HepG2 (cell line): ENCODE results near the gene CD300C. TPM values are rescaled to one million over a fixed set of nuclear protein-coding genes. Genes with fewer than 3 reads are reported as not detected.

Experiments used
- ATAC-seq: fragments of 200-7000 bp; cut with Tn5 transposase; 3 replicates; pipeline ENCODE4 v1.9.1; 2020; ENCODE audit warnings: mild to moderate bottlenecking, moderate library complexity
- BruUV-seq: library from RNA; stranded (reverse); fragments of 400-500 nt; replicated peaks from 2 replicates; lab custom pipeline; 2021; lab: Mats Ljungman, UMichigan
- CTCF ChIA-PET: fragments of 300-600 bp; formaldehyde crosslinking; extraction: SDS; loops from one replicate; lab custom pipeline; 2021; ENCODE audit warnings: low total read pairs, inconsistent platforms, low intra/inter-chr PET ratio; lab: Yijun Ruan, JAX
- POLR2A ChIA-PET: fragments of 350-600 bp; sonication (Branson Sonifier 250); formaldehyde crosslinking; loops from one replicate; lab custom pipeline; 2020; ENCODE audit warnings: antibody characterized with exemption, inconsistent platforms; lab: Yijun Ruan, JAX
- DNase-seq: peaks from one replicate; pipeline ENCODE4 v3.0.0-alpha.2; 2015; ENCODE audit warnings: low spot score
- FAIRE-seq: peaks from 3 replicates; lab custom pipeline; 2011; peaks lifted over from hg19 to GRCh38; lab: Jason Lieb, UNC
- H2AFZ ChIP-seq: one replicate; pipeline ENCODE4 v1.6.1; 2011; ENCODE audit warnings: low read length, inconsistent platforms
- H3K27ac ChIP-seq: fragments of 300-600 bp; 3 replicates; pipeline ENCODE4 v1.8.0; 2011; ENCODE audit warnings: mixed run types, mild to moderate bottlenecking, mixed read lengths, low read length, inconsistent platforms; ENCODE audit not compliant: insufficient read depth; ENCODE audit errors: extremely low read length
- H3K27me3 ChIP-seq, 2 experiments: fragments of 200-600 bp in 1 of 2; 2 replicates in 1 of 2; 3 replicates in 1 of 2; pipeline versions ENCODE4 v1.6.0 to v1.8.0; 2011; ENCODE audit warnings: low read length in 2 of 2, mild to moderate bottlenecking in 2 of 2, moderate library complexity in 2 of 2, inconsistent platforms in 1 of 2; ENCODE audit not compliant: insufficient read depth in 2 of 2, control insufficient read depth in 1 of 2
- H3K36me3 ChIP-seq, 2 experiments: fragments of 200-600 bp in 1 of 2; replicated peaks in 1 of 2; 2 replicates in 1 of 2; 3 replicates in 1 of 2; pipeline versions ENCODE4 v1.5.1 to v1.8.0; 2011; ENCODE audit warnings: low read length in 2 of 2, inconsistent platforms in 1 of 2; ENCODE audit not compliant: insufficient read depth in 2 of 2, control insufficient read depth in 1 of 2
- H3K4me1 ChIP-seq: 2 replicates; pipeline ENCODE4 v1.5.1; 2012; ENCODE audit warnings: low read length, inconsistent platforms; ENCODE audit not compliant: insufficient read depth
- H3K4me2 ChIP-seq: 2 replicates; pipeline ENCODE4 v1.6.0; 2011; ENCODE audit warnings: low read depth, low read length, inconsistent platforms
- H3K4me3 ChIP-seq, 3 experiments: fragments of 200-600 bp in 1 of 3; sonication (generic), shearing (Covaris generic) in 1 of 3; replicated peaks in 1 of 3; 2 replicates each; pipeline ENCODE4 v1.5.1; 2011 to 2016; ENCODE audit warnings: low read length in 3 of 3, inconsistent platforms in 2 of 3, low read depth in 2 of 3, mild to moderate bottlenecking in 2 of 3, control low read depth in 1 of 3, mixed read lengths in 1 of 3; ENCODE audit not compliant: insufficient read depth in 1 of 3
- H3K79me2 ChIP-seq: one replicate; pipeline ENCODE4 v1.6.1; 2011; ENCODE audit warnings: low read length, inconsistent platforms; ENCODE audit not compliant: insufficient read depth
- H3K9ac ChIP-seq: 2 replicates; pipeline ENCODE4 v1.6.0; 2011; ENCODE audit warnings: mild to moderate bottlenecking, low read depth, low read length, inconsistent platforms; ENCODE audit not compliant: insufficient read depth
- H3K9me3 ChIP-seq: 2 replicates; pipeline ENCODE4 v1.5.1; 2012; ENCODE audit warnings: mild to moderate bottlenecking, low read length
- H4K20me1 ChIP-seq: 2 replicates; pipeline ENCODE4 v1.6.0; 2011; ENCODE audit warnings: inconsistent platforms, mild to moderate bottlenecking, low read length, moderate library complexity; ENCODE audit not compliant: insufficient read depth
- ATF3 ChIP-seq: sonication (generic); formaldehyde crosslinking; IDR thresholded peaks from 2 replicates; pipeline ENCODE4 v1.4.0; 2020; ENCODE audit warnings: missing genetic modification reagents
- CREB1 ChIP-seq, 2 experiments: fragments of 450-650 bp in 1 of 2; IDR thresholded peaks; 2 replicates each; pipeline ENCODE4 v1.6.1; 2016 to 2017; ENCODE audit warnings: control low read depth in 1 of 2, mild to moderate bottlenecking in 1 of 2, missing compliant biosample characterization in 1 of 2, missing genetic modification characterization in 1 of 2
- DRAP1 ChIP-seq: IDR thresholded peaks from 2 replicates; pipeline ENCODE4 v1.6.1; 2016; ENCODE audit warnings: missing genetic modification reagents, missing compliant biosample characterization
- JUN ChIP-seq: sonication (generic); formaldehyde crosslinking; IDR thresholded peaks from 2 replicates; pipeline ENCODE4 v1.4.0; 2020; ENCODE audit warnings: mild to moderate bottlenecking, missing genetic modification reagents
- KLF11 ChIP-seq: IDR thresholded peaks from 2 replicates; pipeline ENCODE4 v1.6.1; 2016; ENCODE audit warnings: missing compliant biosample characterization
- MAFF ChIP-seq: IDR thresholded peaks from 2 replicates; pipeline ENCODE4 v1.6.1; 2011; ENCODE audit warnings: low read depth, low read length, improper control_type of control experiment
- MEIS2 ChIP-seq: sonication (generic); formaldehyde crosslinking; IDR thresholded peaks from 2 replicates; pipeline ENCODE4 v1.9.0; 2021; ENCODE audit warnings: mild to moderate bottlenecking, missing genetic modification reagents
- MNT ChIP-seq: fragments of 450-650 bp; IDR thresholded peaks from 2 replicates; pipeline ENCODE4 v1.6.1; 2016
- MTA3 ChIP-seq: sonication (generic); formaldehyde crosslinking; IDR thresholded peaks from 2 replicates; pipeline ENCODE4 v1.4.0; 2020; ENCODE audit warnings: missing genetic modification reagents
- MXI1 ChIP-seq: IDR thresholded peaks from 3 replicates; pipeline ENCODE4 v1.6.1; 2012; ENCODE audit warnings: low read depth, low read length, inconsistent platforms, borderline replicate concordance
- SKI ChIP-seq: fragments of 450-650 bp; IDR thresholded peaks from one replicate; pipeline ENCODE4 v1.6.1; 2018; ENCODE audit warnings: mild to moderate bottlenecking; ENCODE audit not compliant: partially characterized antibody
- SOX6 ChIP-seq, 2 experiments: fragments of 450-650 bp in 1 of 2; sonication (generic) in 1 of 2; formaldehyde crosslinking in 1 of 2; IDR thresholded peaks; 2 replicates each; pipeline versions ENCODE4 v1.4.0 to v1.6.1; 2017 to 2020; ENCODE audit warnings: antibody characterized with exemption in 1 of 2, mild to moderate bottlenecking in 1 of 2, missing genetic modification reagents in 1 of 2
- UBTF ChIP-seq: sonication (generic); formaldehyde crosslinking; IDR thresholded peaks from 2 replicates; pipeline ENCODE4 v1.4.0; 2020; ENCODE audit warnings: mild to moderate bottlenecking, missing genetic modification reagents
- YEATS4 ChIP-seq: sonication (generic); formaldehyde crosslinking; IDR thresholded peaks from 2 replicates; pipeline ENCODE4 v1.4.0; 2020; ENCODE audit warnings: missing genetic modification reagents, borderline replicate concordance
- YY1 ChIP-seq: IDR thresholded peaks from 2 replicates; pipeline ENCODE4 v1.6.1; 2011; ENCODE audit warnings: low read length, low read depth, moderate library complexity, mild to moderate bottlenecking; ENCODE audit not compliant: insufficient read depth, insufficient replicate concordance
- ZBTB38 ChIP-seq: sonication (generic); formaldehyde crosslinking; IDR thresholded peaks from 2 replicates; pipeline ENCODE4 v1.5.1; 2020; ENCODE audit warnings: mild to moderate bottlenecking, missing genetic modification reagents
- ZNF207 ChIP-seq: fragments of 450-650 bp; IDR thresholded peaks from 2 replicates; pipeline ENCODE4 v1.6.1; 2016; ENCODE audit warnings: antibody characterized with exemption, borderline replicate concordance
- ZNF484 ChIP-seq: sonication (generic); formaldehyde crosslinking; IDR thresholded peaks from 2 replicates; pipeline ENCODE4 v1.5.1; 2020; ENCODE audit warnings: mild to moderate bottlenecking, low read depth, missing genetic modification reagents, borderline replicate concordance
- ZSCAN21 ChIP-seq: sonication (generic); formaldehyde crosslinking; IDR thresholded peaks from 2 replicates; pipeline ENCODE4 v1.8.0; 2022; ENCODE audit warnings: mild to moderate bottlenecking, missing genetic modification reagents, moderate library complexity, borderline replicate concordance
- WGBS: methylation state at CpG from one replicate; pipeline ENCODE4 v1.1.6; 2017; ENCODE audit warnings: low lambda C conversion rate; 5-methylcytosine and 5-hydroxymethylcytosine counted together
- in situ Hi-C: cut with HindIII; loops from 2 replicates; pipeline ENCODE4 v1.10.0; 2017; ENCODE audit warnings: low pct_unique_long_range_greater_than_20kb; ENCODE audit not compliant: extremely low pct_ligation_motif_present
- intact Hi-C: fragments of 100-400 bp; cut with micrococcal nuclease; formaldehyde crosslinking; loops from one replicate; pipeline ENCODE4 v1.10.0; 2022; ENCODE audit not compliant: unreplicated experiment
- polyA plus RNA-seq, 8 experiments: library from polyadenylated mRNA; depleted of rRNA in 3 of 8; stranded (reverse) in 7 of 8; unstranded in 1 of 8; fragments of >200 nt; fragmentation: Illumina TruSeq in 4 of 8; extraction: Trizol in 4 of 8; gene quantifications; 2 replicates each; pipeline versions ENCODE4 v1.2.1 to v1.2.3, GENCODE V29; 2011 to 2016; ENCODE audit warnings: low read depth in 4 of 8, missing spikeins in 1 of 8, mixed read lengths in 1 of 8; ENCODE audit not compliant: insufficient read depth in 1 of 8
- total RNA-seq, 5 experiments: library from RNA; depleted of rRNA; stranded (reverse); fragments of >200 nt; fragmentation: Illumina TruSeq; extraction: Trizol; gene quantifications; 2 replicates each; pipeline ENCODE4 v1.2.3, GENCODE V29; 2016; ENCODE audit warnings: low read depth in 1 of 5

Gene CD300C
- total and polyA plus RNA-seq, 2 of the 13 experiments (the other 11 are each of a cell fraction or from before 2014, with no cell fraction given), result not detected

- Histone ChIP-seq H3K9ac (no peak overlapping the region), H3K9me3 (no peaks in the 10 kb centered on the region), H3K4me2 (no peak overlapping the region), H2AFZ (no peak overlapping the region), H3K4me3 (no peak overlapping the region), H4K20me1 (no peaks in the 10 kb centered on the region), H3K27ac (no peak overlapping the region), H3K36me3 (no peaks in the 10 kb centered on the region), H3K79me2 (no peaks in the 10 kb centered on the region), H3K27me3 (peaks cover 31 to 100% of the 10 kb centered on the region in 2 experiments), H3K4me1 (no peaks in the 10 kb centered on the region)
- BruUV-seq, result no TSS peak
- FAIRE-seq, result no peak
- ChIA-PET POLR2A (no interaction called here), CTCF (no interaction called here)
- intact Hi-C loops (no loop called here), in situ Hi-C loops (no loop called here)
- no peak for ATAC-seq
- WGBS, result 34% methylated on average over 15 of the region's 16 CpGs
- no peak for DNase-seq
- TF ChIP-seq MAFF, result no peak
- no peak for TF ChIP-seq DRAP1
- TF ChIP-seq SKI, result no peak
- no peak for TF ChIP-seq UBTF (CRISPR knock-in tag)
- peak; percentile 69; the same call in 1 of the 2 replicates for TF ChIP-seq CREB1 (IDR thresholded peaks at IDR 0.05)
- TF ChIP-seq CREB1 (CRISPR knock-in tag; IDR thresholded peaks at IDR 0.05), result no peak
- peak; percentile 79 for TF ChIP-seq MNT
- no peak for TF ChIP-seq ZSCAN21
- TF ChIP-seq MXI1, result no peak
- no peak for TF ChIP-seq ZNF484 (CRISPR knock-in tag)
- TF ChIP-seq YEATS4 (CRISPR knock-in tag), result no peak
- TF ChIP-seq MEIS2 (CRISPR knock-in tag), result no peak
- no peak for TF ChIP-seq ATF3 (CRISPR knock-in tag)
- TF ChIP-seq MTA3 (CRISPR knock-in tag), result no peak
- 0 out of 2 replicates have a peak, but pooled peaks have one; percentile 66 for TF ChIP-seq SOX6 (IDR thresholded peaks at IDR 0.05)
- no peak for TF ChIP-seq SOX6 (CRISPR knock-in tag; IDR thresholded peaks at IDR 0.05)
- TF ChIP-seq ZNF207, result peak; percentile 55; the same call in 1 of the 2 replicates
- no peak for TF ChIP-seq KLF11 (CRISPR knock-in tag)
- TF ChIP-seq JUN (CRISPR knock-in tag), result no peak
- TF ChIP-seq YY1, result no peak
- TF ChIP-seq ZBTB38 (CRISPR knock-in tag), result no peak
Measured at GRCh38 chr17:74544991-74545842, 698 bp downstream of the CD300C start.
